Activated CD4-positive, CD25-positive, alpha-beta regulatory T cell (primary cell): ENCODE measurements around the gene USP49.
"Not testable (repeated sequence)": the region's sequence is repeated elsewhere in the genome, so short reads cannot be mapped to it uniquely, and the experiment has no call there.

Experiments used
- DNase-seq, 4 experiments: peaks; one replicate each; lab custom pipeline; 2025; lab: John Stamatoyannopoulos, UW

Gene USP49

GRCh38 chr6:41895300-41896233, at the start of gene USP49:
USP49 (minus strand) TSS chr6:41895375; CDS start chr6:41806983, 88,392 bp downstream.
- peak; percentile 81 to 87 (median 85) for DNase-seq

- no peak for DNase-seq
Observed at GRCh38 chr6:41943456-41943855, 48.3 kb upstream of the USP49 start.

GRCh38 chr6:41942882-41943281, 47.7 kb upstream of the USP49 start:
- DNase-seq, result not testable (repeated sequence)

GRCh38 chr6:41942067-41942851, 47.1 kb upstream of the USP49 start:
- DNase-seq, result no peak

GRCh38 chr6:41941280-41942066, 46.3 kb upstream of the USP49 start, which contains the start of gene CCND3:
CCND3 (minus strand) TSS chr6:41941808; CDS start chr6:41941649, 159 bp downstream.
- DNase-seq, result peak; percentile 75 to 80 (median 78)

GRCh38 chr6:41940759-41941279, 45.6 kb upstream of the USP49 start:
- no peak for DNase-seq

GRCh38 chr6:41939848-41940758, 44.9 kb upstream of the USP49 start:
- DNase-seq, result peak in 2 of 4 experiments; percentile 28 to 36

- no peak for DNase-seq
Observed at GRCh38 chr6:41939176-41939847, 44.1 kb upstream of the USP49 start.

GRCh38 chr6:41938590-41939175, 43.5 kb upstream of the USP49 start:
- no peak for DNase-seq

- DNase-seq, result peak in 1 of 4 experiments; percentile 29
Observed at GRCh38 chr6:41937861-41938574, 42.8 kb upstream of the USP49 start.

GRCh38 chr6:41937472-41937860, 42.3 kb upstream of the USP49 start:
- DNase-seq, result no peak

GRCh38 chr6:41936073-41936837, 41.1 kb upstream of the USP49 start:
- peak; percentile 25 to 73 (median 62) for DNase-seq

- DNase-seq, result no peak
Observed at GRCh38 chr6:41935685-41936072, 40.5 kb upstream of the USP49 start.

- no peak for DNase-seq
Observed at GRCh38 chr6:41935193-41935574, 40.0 kb upstream of the USP49 start.

- no peak for DNase-seq
Observed at GRCh38 chr6:41934278-41935192, 39.4 kb upstream of the USP49 start.

- no peak for DNase-seq
Observed at GRCh38 chr6:41932378-41932777, 37.2 kb upstream of the USP49 start.

GRCh38 chr6:41931792-41932191, 36.6 kb upstream of the USP49 start:
- DNase-seq, result no peak
